Measurements from ENCODE around the gene C6orf118.

C6orf118 gene

DNA sequence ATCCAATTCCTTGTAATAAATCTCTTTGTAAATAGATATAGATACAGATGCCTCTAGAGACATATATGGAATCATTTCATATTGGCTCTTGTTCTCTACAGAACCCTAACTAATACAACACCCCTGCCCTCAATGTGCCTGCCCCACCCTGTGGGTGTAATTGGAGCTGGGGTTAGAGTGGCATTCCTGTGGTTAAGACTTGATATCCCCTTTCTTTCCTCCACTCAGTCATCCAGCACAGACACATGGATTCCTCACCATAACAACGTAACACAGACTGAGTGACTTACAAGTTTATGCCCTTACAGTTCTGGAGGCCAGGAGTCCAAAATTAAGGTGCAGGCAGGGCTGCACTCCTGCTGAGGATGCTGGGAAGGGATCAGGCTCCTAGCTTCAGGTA lies 42.8 kb downstream of the C6orf118 start:
- Histone ChIP-seq H3K36me3 (replicated peaks; ENCODE audit: insufficient read depth, low read length) (no peaks in the 10 kb centered on the region), H3K9me3 (replicated peaks; ENCODE audit: insufficient read depth, low read length) (no peaks in the 10 kb centered on the region), H3K27me3 (replicated peaks; ENCODE audit: insufficient read depth, low read length) (no peaks in the 10 kb centered on the region), H3K9ac (ENCODE audit: low read length) (no peak overlapping the region), H3K4me1 (ENCODE audit: low read length) (no peaks in the 10 kb centered on the region), H3K4me3 (ENCODE audit: low read length) (no peak overlapping the region), H3K4me2 (ENCODE audit: low read depth, low read length) (no peak overlapping the region), H3K79me2 (ENCODE audit: low read length) (no peaks in the 10 kb centered on the region), H3K27ac (ENCODE audit: low read length) (no peak overlapping the region), H4K20me1 (ENCODE audit: insufficient read depth, low read length) (no peaks in the 10 kb centered on the region), H3F3A (ENCODE audit: insufficient read depth, low read length) (no peaks in the 10 kb centered on the region), H2AFZ (ENCODE audit: low read length) (no peak overlapping the region), H3K9me2 (replicated peaks; ENCODE audit: insufficient read depth, low read length) (no peaks in the 10 kb centered on the region)
- TF ChIP-seq, protein P1, sequence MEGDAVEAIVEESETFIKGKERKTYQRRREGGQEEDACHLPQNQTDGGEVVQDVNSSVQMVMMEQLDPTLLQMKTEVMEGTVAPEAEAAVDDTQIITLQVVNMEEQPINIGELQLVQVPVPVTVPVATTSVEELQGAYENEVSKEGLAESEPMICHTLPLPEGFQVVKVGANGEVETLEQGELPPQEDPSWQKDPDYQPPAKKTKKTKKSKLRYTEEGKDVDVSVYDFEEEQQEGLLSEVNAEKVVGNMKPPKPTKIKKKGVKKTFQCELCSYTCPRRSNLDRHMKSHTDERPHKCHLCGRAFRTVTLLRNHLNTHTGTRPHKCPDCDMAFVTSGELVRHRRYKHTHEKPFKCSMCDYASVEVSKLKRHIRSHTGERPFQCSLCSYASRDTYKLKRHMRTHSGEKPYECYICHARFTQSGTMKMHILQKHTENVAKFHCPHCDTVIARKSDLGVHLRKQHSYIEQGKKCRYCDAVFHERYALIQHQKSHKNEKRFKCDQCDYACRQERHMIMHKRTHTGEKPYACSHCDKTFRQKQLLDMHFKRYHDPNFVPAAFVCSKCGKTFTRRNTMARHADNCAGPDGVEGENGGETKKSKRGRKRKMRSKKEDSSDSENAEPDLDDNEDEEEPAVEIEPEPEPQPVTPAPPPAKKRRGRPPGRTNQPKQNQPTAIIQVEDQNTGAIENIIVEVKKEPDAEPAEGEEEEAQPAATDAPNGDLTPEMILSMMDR (IDR thresholded peaks at IDR 0.05; ENCODE audit: low read length) = no peak
- no peak for TF ChIP-seq EZH2 (optimal IDR thresholded peaks at IDR 0.05; ENCODE audit: low read depth, low read length)
- no peak for TF ChIP-seq EZH2phosphoT487 (IDR thresholded peaks at IDR 0.05; ENCODE audit: low read length)
- no peak for DNase-seq

DNA sequence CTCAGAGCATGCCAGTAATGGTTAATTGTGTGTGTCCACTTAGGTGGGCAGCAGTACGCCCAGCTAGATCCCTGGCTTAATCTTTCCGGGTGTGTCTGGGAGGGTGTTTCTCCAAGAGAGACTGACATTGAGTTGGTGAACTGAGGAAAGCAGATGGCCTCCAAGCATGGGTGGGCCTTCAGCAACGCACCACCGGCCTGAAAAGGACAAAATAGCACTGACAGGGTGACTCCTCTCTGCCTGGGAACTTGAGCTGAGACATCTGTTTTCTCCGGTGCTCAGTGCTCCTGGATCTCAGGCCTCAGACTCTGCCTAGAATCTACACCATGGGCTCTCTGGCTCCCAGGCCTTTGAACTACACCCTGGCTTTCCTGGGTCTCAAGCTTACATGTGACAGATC lies 43.2 kb downstream of the C6orf118 start:
- Histone ChIP-seq H3F3A (ENCODE audit: insufficient read depth, low read length) (no peaks in the 10 kb centered on the region), H3K9me3 (replicated peaks; ENCODE audit: insufficient read depth, low read length) (no peaks in the 10 kb centered on the region), H3K9ac (ENCODE audit: low read length) (no peak overlapping the region), H3K36me3 (replicated peaks; ENCODE audit: insufficient read depth, low read length) (no peaks in the 10 kb centered on the region), H2AFZ (ENCODE audit: low read length) (no peak overlapping the region), H4K20me1 (ENCODE audit: insufficient read depth, low read length) (no peaks in the 10 kb centered on the region), H3K4me2 (ENCODE audit: low read depth, low read length) (no peak overlapping the region), H3K4me3 (ENCODE audit: low read length) (no peak overlapping the region), H3K9me2 (replicated peaks; ENCODE audit: insufficient read depth, low read length) (no peaks in the 10 kb centered on the region), H3K27ac (ENCODE audit: low read length) (no peak overlapping the region), H3K4me1 (ENCODE audit: low read length) (no peaks in the 10 kb centered on the region), H3K27me3 (replicated peaks; ENCODE audit: insufficient read depth, low read length) (no peaks in the 10 kb centered on the region), H3K79me2 (ENCODE audit: low read length) (no peaks in the 10 kb centered on the region)
- DNase-seq = no peak
- TF ChIP-seq EZH2 (optimal IDR thresholded peaks at IDR 0.05; ENCODE audit: low read depth, low read length) (no peak), EZH2phosphoT487 (IDR thresholded peaks at IDR 0.05; ENCODE audit: low read length) (no peak)
- TF ChIP-seq, protein P1 (IDR thresholded peaks at IDR 0.05; ENCODE audit: low read length) = no peak

DNA sequence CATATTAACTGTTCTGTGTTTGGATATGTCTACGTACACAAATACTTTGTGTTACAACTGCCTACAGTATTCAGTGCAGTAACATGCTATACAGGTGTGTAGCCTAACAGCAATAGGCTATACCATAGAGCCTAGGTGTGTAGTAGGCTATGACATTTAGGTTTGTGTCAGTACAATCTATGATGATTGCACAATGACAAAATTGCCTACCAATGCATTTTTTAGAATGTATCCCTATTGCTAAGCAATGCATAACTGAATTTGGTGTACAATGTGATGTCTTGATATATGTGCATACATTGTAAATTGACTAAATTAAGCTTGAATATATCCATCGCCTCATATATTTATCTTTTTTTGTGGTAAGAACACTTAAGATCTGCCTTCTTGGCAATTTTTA lies 48.9 kb downstream of the C6orf118 start:
- no peaks in the 10 kb centered on the region for H3K4me1 ChIP-seq (ENCODE audit: low read length)

More for the DNA sequence above, 48.9 kb downstream of the C6orf118 start:
- no peak for DNase-seq
- no peaks in the 10 kb centered on the region for H3K9me2 ChIP-seq (replicated peaks; ENCODE audit: insufficient read depth, low read length)
- H4K20me1 ChIP-seq (ENCODE audit: insufficient read depth, low read length) = no peaks in the 10 kb centered on the region
- H3F3A ChIP-seq (ENCODE audit: insufficient read depth, low read length) = no peaks in the 10 kb centered on the region
- no peak overlapping the region for H3K9ac ChIP-seq (ENCODE audit: low read length)
- TF ChIP-seq EZH2 (optimal IDR thresholded peaks at IDR 0.05; ENCODE audit: low read depth, low read length) (no peak), EZH2phosphoT487 (IDR thresholded peaks at IDR 0.05; ENCODE audit: low read length) (no peak)
- TF ChIP-seq, protein P1 (IDR thresholded peaks at IDR 0.05; ENCODE audit: low read length) = no peak
- no peaks in the 10 kb centered on the region for H3K9me3 ChIP-seq (replicated peaks; ENCODE audit: insufficient read depth, low read length)
- no peak overlapping the region for H3K4me3 ChIP-seq (ENCODE audit: low read length)
- H3K36me3 ChIP-seq (replicated peaks; ENCODE audit: insufficient read depth, low read length) = no peaks in the 10 kb centered on the region
- no peak overlapping the region for H3K27ac ChIP-seq (ENCODE audit: low read length)
- no peaks in the 10 kb centered on the region for H3K79me2 ChIP-seq (ENCODE audit: low read length)
- no peaks in the 10 kb centered on the region for H3K27me3 ChIP-seq (replicated peaks; ENCODE audit: insufficient read depth, low read length)
- no peak overlapping the region for H3K4me2 ChIP-seq (ENCODE audit: low read depth, low read length)
- H2AFZ ChIP-seq (ENCODE audit: low read length) = no peak overlapping the region
